Measurements from ENCODE around the gene TSPEAR.

TSPEAR gene

GRCh38 chr21:44625756-44626155 lies 85.6 kb downstream of the TSPEAR start:
- Histone ChIP-seq H3K36me3 (ENCODE audit: control insufficient read depth in 5 of 5, insufficient read depth in 5 of 5, low read length in 5 of 5) (no peaks in the 10 kb centered on the region), H3K27ac (ENCODE audit: low read depth, low read length) (no peak overlapping the region), H3K9me3 (ENCODE audit: control insufficient read depth in 5 of 5, low read length in 5 of 5) (peaks cover 7 to 35% (median 20%) of the 10 kb centered on the region in 5 donors), H3K4me3 (ENCODE audit: low read depth in 1 of 5, low read length in 5 of 5) (no peak overlapping the region), H3K27me3 (ENCODE audit: control insufficient read depth in 5 of 5, insufficient read depth in 4 of 5, low read length in 5 of 5) (peaks cover 12 to 29% (median 19%) of the 10 kb centered on the region in 5 donors), H3K9ac (ENCODE audit: low read length in 5 of 5) (no peak overlapping the region), H3K4me1 (ENCODE audit: control insufficient read depth in 5 of 5, insufficient read depth in 5 of 5, low read length in 5 of 5) (peaks cover 0 to 4% (median 0%) of the 10 kb centered on the region in 5 donors)

GRCh38 chr21:44623575-44623974 lies 87.8 kb downstream of the TSPEAR start:
- Histone ChIP-seq H3K27me3 (ENCODE audit: control insufficient read depth in 5 of 5, insufficient read depth in 4 of 5, low read length in 5 of 5) (peaks cover 11 to 26% (median 12%) of the 10 kb centered on the region in 5 donors), H3K27ac (ENCODE audit: low read depth, low read length) (no peak overlapping the region), H3K9me3 (ENCODE audit: control insufficient read depth in 5 of 5, low read length in 5 of 5) (peaks cover 7 to 26% (median 17%) of the 10 kb centered on the region in 5 donors), H3K9ac (ENCODE audit: low read length in 5 of 5) (no peak overlapping the region), H3K4me3 (ENCODE audit: low read depth in 1 of 5, low read length in 5 of 5) (no peak overlapping the region), H3K36me3 (ENCODE audit: control insufficient read depth in 5 of 5, insufficient read depth in 5 of 5, low read length in 5 of 5) (no peaks in the 10 kb centered on the region), H3K4me1 (ENCODE audit: control insufficient read depth in 5 of 5, insufficient read depth in 5 of 5, low read length in 5 of 5) (peaks cover 0 to 8% (median 3%) of the 10 kb centered on the region in 5 donors)

- Histone ChIP-seq H3K27ac (ENCODE audit: low read depth, low read length) (no peak overlapping the region), H3K4me3 (ENCODE audit: low read depth in 1 of 5, low read length in 5 of 5) (no peak overlapping the region), H3K36me3 (ENCODE audit: control insufficient read depth in 5 of 5, insufficient read depth in 5 of 5, low read length in 5 of 5) (no peaks in the 10 kb centered on the region), H3K4me1 (ENCODE audit: control insufficient read depth in 5 of 5, insufficient read depth in 5 of 5, low read length in 5 of 5) (peaks cover 0 to 5% (median 3%) of the 10 kb centered on the region in 5 donors), H3K27me3 (ENCODE audit: control insufficient read depth in 5 of 5, insufficient read depth in 4 of 5, low read length in 5 of 5) (peaks cover 4 to 11% (median 5%) of the 10 kb centered on the region in 5 donors), H3K9ac (ENCODE audit: low read length in 5 of 5) (no peak overlapping the region), H3K9me3 (ENCODE audit: control insufficient read depth in 5 of 5, low read length in 5 of 5) (peaks cover 7 to 23% (median 17%) of the 10 kb centered on the region in 5 donors)
Measured at GRCh38 chr21:44619886-44620285, 91.5 kb downstream of the TSPEAR start.

GRCh38 chr21:44618909-44619308 lies 92.5 kb downstream of the TSPEAR start:
- Histone ChIP-seq H3K36me3 (ENCODE audit: control insufficient read depth in 5 of 5, insufficient read depth in 5 of 5, low read length in 5 of 5) (no peaks in the 10 kb centered on the region), H3K9me3 (ENCODE audit: control insufficient read depth in 5 of 5, low read length in 5 of 5) (peaks cover 5 to 17% (median 8%) of the 10 kb centered on the region in 5 donors), H3K4me3 (ENCODE audit: low read depth in 1 of 5, low read length in 5 of 5) (no peak overlapping the region), H3K27ac (ENCODE audit: low read depth, low read length) (no peak overlapping the region), H3K4me1 (ENCODE audit: control insufficient read depth in 5 of 5, insufficient read depth in 5 of 5, low read length in 5 of 5) (peaks cover 0 to 5% (median 3%) of the 10 kb centered on the region in 5 donors), H3K9ac (ENCODE audit: low read length in 5 of 5) (no peak overlapping the region), H3K27me3 (ENCODE audit: control insufficient read depth in 5 of 5, insufficient read depth in 4 of 5, low read length in 5 of 5) (peaks cover 4 to 16% (median 10%) of the 10 kb centered on the region in 5 donors)

GRCh38 chr21:44618504-44618903 lies 92.9 kb downstream of the TSPEAR start:
- Histone ChIP-seq H3K9ac (ENCODE audit: low read length in 5 of 5) (no peak overlapping the region), H3K36me3 (ENCODE audit: control insufficient read depth in 5 of 5, insufficient read depth in 5 of 5, low read length in 5 of 5) (no peaks in the 10 kb centered on the region), H3K4me1 (ENCODE audit: control insufficient read depth in 5 of 5, insufficient read depth in 5 of 5, low read length in 5 of 5) (peaks cover 0 to 5% (median 3%) of the 10 kb centered on the region in 5 donors), H3K27me3 (ENCODE audit: control insufficient read depth in 5 of 5, insufficient read depth in 4 of 5, low read length in 5 of 5) (peaks cover 4 to 18% (median 10%) of the 10 kb centered on the region in 5 donors), H3K27ac (ENCODE audit: low read depth, low read length) (no peak overlapping the region), H3K9me3 (ENCODE audit: control insufficient read depth in 5 of 5, low read length in 5 of 5) (peaks cover under 1 to 14% (median 6%) of the 10 kb centered on the region in 5 donors), H3K4me3 (ENCODE audit: low read depth in 1 of 5, low read length in 5 of 5) (no peak overlapping the region)

- H3K4me3 ChIP-seq (ENCODE audit: low read depth in 1 of 5, low read length in 5 of 5): no peak overlapping the region
Measured at GRCh38 chr21:44617071-44617501, 94.3 kb downstream of the TSPEAR start.

GRCh38 chr21:44616591-44616926 lies 94.8 kb downstream of the TSPEAR start:
- Histone ChIP-seq H3K9ac (ENCODE audit: low read length in 5 of 5) (no peak overlapping the region), H3K27me3 (ENCODE audit: control insufficient read depth in 5 of 5, insufficient read depth in 4 of 5, low read length in 5 of 5) (peaks cover 4 to 29% (median 21%) of the 10 kb centered on the region in 5 donors), H3K4me1 (ENCODE audit: control insufficient read depth in 5 of 5, insufficient read depth in 5 of 5, low read length in 5 of 5) (peaks cover 0 to 5% (median 3%) of the 10 kb centered on the region in 5 donors), H3K4me3 (ENCODE audit: low read depth in 1 of 5, low read length in 5 of 5) (no peak overlapping the region), H3K36me3 (ENCODE audit: control insufficient read depth in 5 of 5, insufficient read depth in 5 of 5, low read length in 5 of 5) (no peaks in the 10 kb centered on the region), H3K27ac (ENCODE audit: low read depth, low read length) (no peak overlapping the region), H3K9me3 (ENCODE audit: control insufficient read depth in 5 of 5, low read length in 5 of 5) (peaks cover 0 to 9% (median 6%) of the 10 kb centered on the region in 5 donors)

More at GRCh38 chr21:44617071-44617501, 94.3 kb downstream of the TSPEAR start:
- H3K4me1 ChIP-seq (ENCODE audit: control insufficient read depth in 5 of 5, insufficient read depth in 5 of 5, low read length in 5 of 5): peaks cover 0 to 5% (median 3%) of the 10 kb centered on the region in 5 donors
- H3K27me3 ChIP-seq (ENCODE audit: control insufficient read depth in 5 of 5, insufficient read depth in 4 of 5, low read length in 5 of 5): peaks cover 4 to 26% (median 17%) of the 10 kb centered on the region in 5 donors
- H3K27ac ChIP-seq (ENCODE audit: low read depth, low read length): no peak overlapping the region
- H3K9me3 ChIP-seq (ENCODE audit: control insufficient read depth in 5 of 5, low read length in 5 of 5): peaks cover 0 to 4% (median 1%) of the 10 kb centered on the region in 5 donors
- no peaks in the 10 kb centered on the region for H3K36me3 ChIP-seq (ENCODE audit: control insufficient read depth in 5 of 5, insufficient read depth in 5 of 5, low read length in 5 of 5)
- no peak overlapping the region for H3K9ac ChIP-seq (ENCODE audit: low read length in 5 of 5)

GRCh38 chr21:44615911-44616590 lies 95.3 kb downstream of the TSPEAR start:
- Histone ChIP-seq H3K4me1 (ENCODE audit: control insufficient read depth in 5 of 5, insufficient read depth in 5 of 5, low read length in 5 of 5) (peaks cover 0 to 5% (median 3%) of the 10 kb centered on the region in 5 donors), H3K27ac (ENCODE audit: low read depth, low read length) (no peak overlapping the region), H3K9ac (ENCODE audit: low read length in 5 of 5) (no peak overlapping the region), H3K4me3 (ENCODE audit: low read depth in 1 of 5, low read length in 5 of 5) (no peak overlapping the region), H3K27me3 (ENCODE audit: control insufficient read depth in 5 of 5, insufficient read depth in 4 of 5, low read length in 5 of 5) (peaks cover 4 to 29% (median 21%) of the 10 kb centered on the region in 5 donors), H3K36me3 (ENCODE audit: control insufficient read depth in 5 of 5, insufficient read depth in 5 of 5, low read length in 5 of 5) (no peaks in the 10 kb centered on the region), H3K9me3 (ENCODE audit: control insufficient read depth in 5 of 5, low read length in 5 of 5) (peaks cover 0 to 13% (median 10%) of the 10 kb centered on the region in 5 donors)

GRCh38 chr21:44615466-44615865 lies 95.9 kb downstream of the TSPEAR start:
- Histone ChIP-seq H3K36me3 (ENCODE audit: control insufficient read depth in 5 of 5, insufficient read depth in 5 of 5, low read length in 5 of 5) (no peaks in the 10 kb centered on the region), H3K9me3 (ENCODE audit: control insufficient read depth in 5 of 5, low read length in 5 of 5) (peaks cover 0 to 16% (median 12%) of the 10 kb centered on the region in 5 donors), H3K4me3 (ENCODE audit: low read depth in 1 of 5, low read length in 5 of 5) (no peak overlapping the region), H3K4me1 (ENCODE audit: control insufficient read depth in 5 of 5, insufficient read depth in 5 of 5, low read length in 5 of 5) (peaks cover 0 to 5% (median 3%) of the 10 kb centered on the region in 5 donors), H3K27ac (ENCODE audit: low read depth, low read length) (no peak overlapping the region), H3K9ac (ENCODE audit: low read length in 5 of 5) (no peak overlapping the region), H3K27me3 (ENCODE audit: control insufficient read depth in 5 of 5, insufficient read depth in 4 of 5, low read length in 5 of 5) (peaks cover 4 to 29% (median 21%) of the 10 kb centered on the region in 5 donors)

GRCh38 chr21:44614961-44615391 lies 96.4 kb downstream of the TSPEAR start:
- peaks cover 0 to 5% (median 3%) of the 10 kb centered on the region in 5 donors for H3K4me1 ChIP-seq (ENCODE audit: control insufficient read depth in 5 of 5, insufficient read depth in 5 of 5, low read length in 5 of 5)
- no peak overlapping the region for H3K9ac ChIP-seq (ENCODE audit: low read length in 5 of 5)
- peaks cover 0 to 20% (median 16%) of the 10 kb centered on the region in 5 donors for H3K9me3 ChIP-seq (ENCODE audit: control insufficient read depth in 5 of 5, low read length in 5 of 5)
- H3K36me3 ChIP-seq (ENCODE audit: control insufficient read depth in 5 of 5, insufficient read depth in 5 of 5, low read length in 5 of 5): no peaks in the 10 kb centered on the region
- no peak overlapping the region for H3K4me3 ChIP-seq (ENCODE audit: low read depth in 1 of 5, low read length in 5 of 5)
- peaks cover 4 to 29% (median 21%) of the 10 kb centered on the region in 5 donors for H3K27me3 ChIP-seq (ENCODE audit: control insufficient read depth in 5 of 5, insufficient read depth in 4 of 5, low read length in 5 of 5)
- H3K27ac ChIP-seq (ENCODE audit: low read depth, low read length): no peak overlapping the region

Data from subcutaneous abdominal adipose tissue (tissue), 5 donors.